GM21381 (cell line): ENCODE data around the gene RFX1.
"Not testable (repeated sequence)": the region's sequence is repeated elsewhere in the genome, so short reads cannot be mapped to it uniquely, and the experiment has no call there.

Experiments
- ATAC-seq: cut with Tn5 transposase; IDR thresholded peaks from one replicate; pipeline ENCODE4 v1.9.1; 2021; ENCODE audit warnings: mild to moderate bottlenecking, moderate library complexity; ENCODE audit not compliant: unreplicated experiment

Gene RFX1

GRCh38 chr19:14027856-14028450, 21.8 kb upstream of the RFX1 start, which contains the start of gene RLN3:
RLN3 (plus strand) TSS chr19:14028148; CDS start chr19:14028205, 57 bp downstream.
- ATAC-seq, result no peak

- ATAC-seq, result not testable (repeated sequence)
Observed at GRCh38 chr19:14026652-14027192, 20.6 kb upstream of the RFX1 start.

- no peak for ATAC-seq
Observed at GRCh38 chr19:14023404-14024235, 17.5 kb upstream of the RFX1 start.

GRCh38 chr19:14022469-14022868, 16.3 kb upstream of the RFX1 start:
- ATAC-seq, result no peak

GRCh38 chr19:14021474-14021873, 15.4 kb upstream of the RFX1 start:
- no peak for ATAC-seq

GRCh38 chr19:14019739-14020138, 13.6 kb upstream of the RFX1 start:
- ATAC-seq, result not testable (repeated sequence)

GRCh38 chr19:14019100-14019499, 13.0 kb upstream of the RFX1 start:
- no peak for ATAC-seq

GRCh38 chr19:14015524-14016035, 9.5 kb upstream of the RFX1 start:
- ATAC-seq, result peak; percentile 83

GRCh38 chr19:14012378-14012915, 6.3 kb upstream of the RFX1 start:
- ATAC-seq, result no peak

GRCh38 chr19:14006766-14007562, 844 bp upstream of the RFX1 start:
- ATAC-seq, result peak; percentile 33

GRCh38 chr19:14005349-14006084, 603 bp downstream of the RFX1 start:
- ATAC-seq, result peak; percentile 35

GRCh38 chr19:14004619-14005348, 1.3 kb downstream of the RFX1 start:
- ATAC-seq, result no peak

GRCh38 chr19:14003251-14004055, 2.7 kb downstream of the RFX1 start:
- no peak for ATAC-seq

- no peak for ATAC-seq
Observed at GRCh38 chr19:14002571-14003250, 3.4 kb downstream of the RFX1 start.

- ATAC-seq, result no peak
Observed at GRCh38 chr19:14000691-14001375, 5.3 kb downstream of the RFX1 start.

GRCh38 chr19:13999085-13999484, 7.0 kb downstream of the RFX1 start:
- ATAC-seq, result no peak

GRCh38 chr19:13998426-13998825, 7.7 kb downstream of the RFX1 start:
- ATAC-seq, result no peak

GRCh38 chr19:13997631-13997962, 8.5 kb downstream of the RFX1 start:
- ATAC-seq, result no peak
